ENCODE results near the gene SCAF4.

DNA sequence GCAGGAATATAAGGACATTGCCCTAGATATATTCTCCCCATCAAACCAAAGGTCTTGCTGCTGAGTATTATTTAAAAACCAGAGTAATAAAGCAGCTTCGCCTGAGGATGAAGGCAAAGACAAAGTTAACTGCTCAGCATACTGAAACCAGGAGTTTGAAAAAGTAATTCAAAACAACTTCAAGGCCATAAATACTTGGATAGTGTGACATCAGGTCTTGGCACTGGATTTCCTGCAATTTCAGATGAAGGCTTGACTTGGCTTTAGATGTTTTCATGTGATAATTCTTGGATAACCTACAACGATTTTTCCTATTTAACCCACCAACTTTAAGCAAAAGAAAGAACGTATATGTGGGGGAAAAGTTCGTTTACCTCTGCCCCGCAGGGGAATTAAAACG lies 61.8 kb downstream of the SCAF4 start:
- TF ChIP-seq EZH2 (IDR thresholded peaks at IDR 0.05; ENCODE audit: borderline replicate concordance, low read length) (no peak), CTCF (conservative IDR thresholded peaks at IDR 0.05 in 1 of 2, IDR thresholded peaks at IDR 0.05 in 1 of 2; ENCODE audit: extremely low read depth in 1 of 2, insufficient read depth in 1 of 2, low read depth in 1 of 2, low read length in 2 of 2) (no peak)
